Stimulated activated CD4-positive, alpha-beta T cell treated with anti-CD3 and anti-CD28 coated beads, Interleukin-15, amount 100 ng/mL, for 48 hours (primary cell): ENCODE results near the gene TSGA10.
"Not testable (repeated sequence)": the region's sequence is repeated elsewhere in the genome, so short reads cannot be mapped to it uniquely, and the experiment has no call there.

Experiments
- DNase-seq, 2 donors: peaks; one replicate each; pipeline ENCODE4 v3.0.0-alpha.2; 2020; ENCODE audit warnings: low read depth in 2 of 2

Gene TSGA10, protein sequence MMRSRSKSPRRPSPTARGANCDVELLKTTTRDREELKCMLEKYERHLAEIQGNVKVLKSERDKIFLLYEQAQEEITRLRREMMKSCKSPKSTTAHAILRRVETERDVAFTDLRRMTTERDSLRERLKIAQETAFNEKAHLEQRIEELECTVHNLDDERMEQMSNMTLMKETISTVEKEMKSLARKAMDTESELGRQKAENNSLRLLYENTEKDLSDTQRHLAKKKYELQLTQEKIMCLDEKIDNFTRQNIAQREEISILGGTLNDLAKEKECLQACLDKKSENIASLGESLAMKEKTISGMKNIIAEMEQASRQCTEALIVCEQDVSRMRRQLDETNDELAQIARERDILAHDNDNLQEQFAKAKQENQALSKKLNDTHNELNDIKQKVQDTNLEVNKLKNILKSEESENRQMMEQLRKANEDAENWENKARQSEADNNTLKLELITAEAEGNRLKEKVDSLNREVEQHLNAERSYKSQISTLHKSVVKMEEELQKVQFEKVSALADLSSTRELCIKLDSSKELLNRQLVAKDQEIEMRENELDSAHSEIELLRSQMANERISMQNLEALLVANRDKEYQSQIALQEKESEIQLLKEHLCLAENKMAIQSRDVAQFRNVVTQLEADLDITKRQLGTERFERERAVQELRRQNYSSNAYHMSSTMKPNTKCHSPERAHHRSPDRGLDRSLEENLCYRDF

GRCh38 chr2:99154643-99155536 lies at the start of gene TSGA10, which contains the start of gene LIPT1:
TSS of gene TSGA10 (minus strand) at chr2:99154942. CDS start at chr2:99109439, 45,503 bp downstream.
TSS of gene LIPT1 (plus strand) at chr2:99154967. CDS start at chr2:99161958, 6,991 bp downstream.
- peak; percentile 86 to 87 for DNase-seq

DNA sequence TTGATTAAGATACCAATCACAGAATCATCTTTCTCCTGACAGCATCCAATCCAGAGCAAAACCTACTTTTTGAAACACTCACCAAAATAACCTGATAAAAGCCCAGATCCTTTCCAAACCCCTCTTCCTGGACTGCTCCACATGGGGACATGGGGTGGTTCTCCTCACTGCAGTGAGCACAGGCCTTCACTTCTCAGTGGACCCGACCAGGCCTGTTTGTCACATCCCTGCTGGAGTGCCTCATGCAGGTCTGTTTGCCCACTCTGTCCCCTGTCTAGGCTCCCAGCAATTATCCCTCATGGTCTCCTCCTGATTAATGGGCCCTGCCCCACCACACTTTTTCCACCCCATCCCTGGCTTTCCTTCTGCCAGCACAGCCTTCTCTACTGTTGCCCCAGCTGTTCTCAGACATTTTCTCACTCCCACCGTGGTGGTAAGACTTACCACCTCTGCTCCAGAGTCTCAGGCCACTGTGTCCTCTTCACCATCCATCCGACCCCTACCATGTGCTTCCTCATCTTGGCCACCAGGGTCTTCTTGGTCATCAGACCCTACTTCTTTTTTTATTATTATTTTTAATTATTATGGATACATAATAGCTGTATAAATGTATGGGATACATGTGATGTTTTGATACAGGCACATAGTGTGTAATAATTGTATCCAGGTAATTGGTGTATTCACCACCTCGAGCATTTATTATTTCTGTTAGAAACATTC lies 47.4 kb upstream of the TSGA10 start:
- no peak for DNase-seq

DNA sequence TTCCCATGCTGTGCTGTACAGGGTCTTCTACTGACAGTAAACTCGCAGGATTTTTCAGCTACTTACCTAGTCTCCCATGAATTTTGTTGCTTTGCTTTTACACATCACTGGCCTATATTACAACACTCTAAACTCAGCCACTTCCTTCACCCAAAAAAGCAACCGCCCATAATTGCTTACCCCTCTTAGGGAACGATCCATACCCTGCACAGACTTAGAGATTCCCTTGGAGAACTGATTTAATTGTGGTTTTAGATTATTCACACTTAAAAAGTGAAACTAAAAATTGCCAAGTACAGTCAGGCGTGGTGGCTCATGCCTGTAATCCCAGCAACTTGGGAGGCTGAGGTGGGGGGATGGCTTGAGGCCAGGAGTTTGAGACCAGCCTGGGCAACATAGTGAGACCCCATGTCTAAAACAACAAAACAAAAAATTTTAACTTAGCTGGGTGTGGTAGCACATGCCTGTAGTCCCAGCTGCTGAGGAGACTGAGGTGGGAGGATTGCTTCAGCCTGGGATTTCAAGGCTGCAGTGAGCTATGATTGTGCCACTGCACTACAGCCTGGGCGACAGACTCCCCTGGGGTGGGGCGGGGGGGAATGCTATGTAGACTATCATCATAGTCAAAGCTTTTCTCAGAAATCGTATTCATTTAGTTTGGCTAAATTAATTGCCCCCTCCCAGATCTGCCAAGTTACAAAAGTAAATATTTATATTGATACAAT lies 45.5 kb upstream of the TSGA10 start:
- no peak for DNase-seq

- no peak for DNase-seq
Measured at GRCh38 chr2:99198103-99198841, 43.5 kb upstream of the TSGA10 start.

DNA sequence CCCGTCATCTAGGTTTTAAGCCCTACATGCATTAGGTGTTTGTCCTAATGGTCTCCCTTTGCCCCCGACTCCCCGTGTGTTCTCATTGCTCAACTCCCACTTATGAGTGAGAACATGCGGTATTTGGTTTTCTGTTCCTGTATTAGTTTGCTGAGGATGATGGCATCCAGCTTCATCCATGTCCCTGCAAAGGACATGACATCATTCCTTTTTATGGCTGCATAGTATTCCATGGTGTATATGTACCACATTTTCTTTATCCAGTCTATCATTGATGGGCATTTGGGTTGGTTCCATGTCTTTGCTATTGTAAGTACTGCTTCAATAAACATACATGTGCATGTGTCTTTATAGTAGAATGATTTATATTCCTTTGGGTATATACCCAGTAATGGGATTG lies 37.6 kb upstream of the TSGA10 start:
- not testable (repeated sequence) for DNase-seq

- DNase-seq, result no peak
Measured at GRCh38 chr2:99190548-99190947, 35.8 kb upstream of the TSGA10 start.

DNA sequence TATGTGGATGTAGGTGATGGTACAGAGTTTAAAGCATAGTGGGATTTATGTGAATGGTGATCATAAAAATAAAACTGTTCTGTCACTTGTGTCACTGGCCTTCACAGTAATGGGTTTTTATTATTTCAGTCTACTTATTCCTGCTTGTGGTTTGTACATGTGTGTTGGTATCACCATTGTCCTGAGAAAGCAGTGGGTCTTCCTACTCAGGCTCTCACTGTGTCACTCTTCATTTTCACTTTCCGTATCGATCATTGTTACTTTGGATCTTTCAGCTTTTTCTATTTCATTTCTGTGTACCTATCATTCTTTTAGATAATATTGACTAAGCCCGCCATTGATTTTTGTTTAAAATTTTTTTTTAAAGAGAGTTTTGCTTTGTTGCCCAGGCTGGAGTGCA lies 33.6 kb upstream of the TSGA10 start:
- no peak for DNase-seq

DNA sequence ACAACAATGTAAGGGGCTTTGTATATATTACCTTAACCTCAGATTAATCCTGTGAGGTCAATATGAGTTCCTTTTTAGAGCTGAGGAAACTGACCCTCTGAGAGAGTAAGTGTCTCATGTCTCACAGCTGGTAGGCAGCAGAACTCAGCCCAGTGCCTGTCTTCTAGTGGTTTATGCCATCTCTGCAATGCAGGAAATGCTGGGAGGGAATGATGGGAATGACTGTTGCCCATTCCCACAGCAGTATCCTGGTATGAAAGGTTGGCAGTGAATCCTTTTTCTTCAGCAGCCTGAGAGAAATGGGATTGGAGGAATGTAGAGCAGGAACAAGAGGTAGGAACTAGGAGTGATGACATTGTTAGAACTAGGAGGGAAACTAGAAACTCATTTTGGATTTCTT lies 32.3 kb upstream of the TSGA10 start:
- no peak for DNase-seq

DNA sequence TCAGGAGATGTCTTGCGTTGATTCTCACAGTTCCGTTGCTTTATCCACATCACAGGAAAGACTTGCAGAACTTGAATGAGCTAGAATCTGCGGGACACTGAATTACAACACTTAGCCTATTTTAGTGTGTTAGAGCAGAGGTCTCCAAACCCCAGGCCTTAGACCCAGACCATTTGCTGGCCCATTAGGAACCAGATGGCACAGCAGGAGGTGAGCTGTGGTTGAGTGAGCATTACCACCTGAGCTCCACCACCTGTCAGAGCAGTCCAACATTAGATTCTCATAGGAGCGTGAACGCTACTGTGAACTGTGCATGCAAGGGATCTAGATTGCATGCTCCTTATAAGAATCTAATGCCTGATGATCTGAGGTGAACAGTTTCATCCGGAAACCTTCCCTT lies 30.1 kb upstream of the TSGA10 start:
- DNase-seq, result no peak

DNA sequence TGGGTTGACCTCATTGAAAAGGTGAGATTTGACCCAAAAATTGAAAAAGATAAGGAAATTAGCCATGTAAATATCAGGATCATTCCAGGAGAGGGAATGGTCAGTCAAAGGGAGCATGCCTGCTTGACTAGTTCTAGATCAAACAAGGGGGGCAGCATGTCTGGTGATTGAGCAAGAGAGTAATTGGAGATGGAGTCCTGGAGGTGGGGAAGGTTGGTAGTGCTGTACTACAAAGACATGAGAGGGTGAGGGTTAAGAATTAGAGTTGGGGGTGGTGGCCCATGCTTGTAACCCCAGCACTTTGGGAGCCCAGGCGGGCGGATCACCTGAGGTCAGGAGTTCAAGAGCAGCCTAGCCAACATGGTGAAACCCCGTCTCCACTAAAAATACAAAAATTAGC lies 28.3 kb upstream of the TSGA10 start:
- no peak for DNase-seq

GRCh38 chr2:99181624-99182000 lies 26.9 kb upstream of the TSGA10 start:
- no peak for DNase-seq

- peak; percentile 82 for DNase-seq
Measured at GRCh38 chr2:99180755-99181623, 26.2 kb upstream of the TSGA10 start, which contains the start of the genes MITD1 and MRPL30. TSS of gene MITD1 (minus strand) at chr2:99181058. CDS start at chr2:99180981, 77 bp downstream. TSS of gene MRPL30 (plus strand) at chr2:99181184. CDS start at chr2:99186204, 5,020 bp downstream.

DNA sequence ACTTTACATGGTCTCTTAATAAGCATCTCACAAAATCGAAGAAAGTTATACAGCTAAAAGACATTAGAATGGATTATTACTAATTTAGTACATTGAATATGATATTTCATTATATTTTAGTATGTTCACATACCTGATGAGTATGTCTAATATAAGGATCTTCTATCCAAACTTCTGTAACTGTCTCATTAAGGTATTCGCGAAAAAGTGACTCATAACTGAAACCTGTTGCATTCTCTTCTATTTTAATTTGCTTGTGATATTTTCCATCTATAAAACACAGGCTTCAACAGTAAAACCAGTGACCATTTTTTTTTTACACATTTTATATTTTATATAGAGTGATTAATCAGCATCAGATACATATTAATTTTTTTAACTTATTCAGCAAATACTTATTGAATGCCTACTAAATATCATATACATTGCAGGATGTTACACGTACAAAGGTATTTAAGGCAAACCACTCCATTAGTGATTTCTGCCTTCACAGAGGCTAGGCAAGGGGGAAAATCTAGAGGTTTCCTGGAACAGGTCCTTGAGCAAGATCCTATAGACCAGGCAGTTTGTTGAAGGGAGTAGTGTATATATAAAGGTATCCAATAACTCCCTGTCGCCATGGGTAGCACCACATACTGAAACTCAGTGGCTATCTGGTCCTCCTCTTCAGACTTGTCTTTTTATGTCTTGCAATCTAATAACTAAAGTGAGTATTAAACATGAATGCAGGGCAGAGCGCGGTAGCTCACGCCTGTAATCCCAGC lies 16.8 kb upstream of the TSGA10 start:
- no peak for DNase-seq

- no peak for DNase-seq
Measured at GRCh38 chr2:99169534-99169933, 14.8 kb upstream of the TSGA10 start.

DNA sequence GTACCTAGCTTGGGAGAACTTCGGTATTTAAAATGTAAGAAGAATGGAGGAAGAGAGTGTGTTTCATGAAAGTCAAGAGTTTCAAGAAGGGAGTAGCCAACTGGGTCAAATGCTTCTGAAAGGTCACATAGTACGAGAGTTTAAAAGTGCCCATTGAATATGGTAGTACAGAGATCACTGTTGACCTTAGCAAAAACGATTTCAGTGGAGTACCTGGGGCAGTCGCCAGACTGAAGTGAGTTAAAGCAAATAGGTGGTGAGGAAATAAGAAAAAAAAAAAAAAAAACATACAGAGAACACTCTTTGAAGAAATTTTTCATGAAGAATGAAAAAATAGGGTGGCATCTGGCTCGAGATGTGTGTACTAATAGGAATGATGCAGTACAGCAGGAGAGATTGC lies 11.5 kb upstream of the TSGA10 start:
- DNase-seq, result no peak

DNA sequence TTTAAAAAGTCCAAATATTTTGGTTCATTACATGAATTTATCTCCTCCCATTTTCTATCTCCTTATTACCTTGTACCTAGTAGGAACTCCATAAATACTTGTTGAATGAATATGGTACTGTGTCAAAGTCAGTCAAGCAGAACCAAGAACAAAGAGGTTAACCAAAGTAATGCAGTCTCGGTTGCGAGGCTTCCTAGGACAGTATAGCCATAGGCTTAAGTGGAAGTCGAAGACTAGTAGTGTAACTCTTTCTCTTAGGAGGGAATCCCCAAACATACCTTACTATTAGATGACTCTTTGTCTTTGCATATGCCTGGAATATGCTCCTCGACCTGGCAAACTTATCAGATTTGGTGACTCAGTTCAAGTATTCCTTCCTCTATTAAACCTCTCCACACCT lies 4.9 kb upstream of the TSGA10 start:
- DNase-seq, result no peak

GRCh38 chr2:99158599-99158998 lies 3.9 kb upstream of the TSGA10 start:
- no peak for DNase-seq

GRCh38 chr2:99156891-99157290 lies 2.1 kb upstream of the TSGA10 start:
- no peak for DNase-seq
